Measurements from ENCODE around the gene PRKACB. TPM values are rescaled to one million over a fixed set of nuclear protein-coding genes. Genes with fewer than 3 reads are reported as not detected.

The PRKACB gene
- total RNA-seq, 1 experiment from 2014 or later, result 3.4 TPM

- H3K36me3 Mint-ChIP-seq (ENCODE audit: insufficient read depth, unreplicated experiment), result no peaks in the 10 kb centered on the region
- H3K27ac Mint-ChIP-seq (ENCODE audit: unreplicated experiment), result no peak overlapping the region
- Histone ChIP-seq H3K36me3 (ENCODE audit: control insufficient read depth, insufficient read depth, low read length) (no peaks in the 10 kb centered on the region), H3K4me3 (ENCODE audit: low read depth, low read length) (no peak overlapping the region), H3K9me3 (no peaks in the 10 kb centered on the region), H3K4me1 (no peaks in the 10 kb centered on the region), H3K27me3 (replicated peaks; ENCODE audit: control insufficient read depth, insufficient read depth, low read length) (no peaks in the 10 kb centered on the region)
- no peak for DNase-seq
- no peaks in the 10 kb centered on the region for H3K27me3 Mint-ChIP-seq (ENCODE audit: insufficient read depth, unreplicated experiment)
- H3K4me1 Mint-ChIP-seq (ENCODE audit: low read depth, unreplicated experiment), result no peaks in the 10 kb centered on the region
- no peaks in the 10 kb centered on the region for H3K9me3 Mint-ChIP-seq (ENCODE audit: unreplicated experiment)
- no TSS peak for BruUV-seq (replicated peaks)
- TF ChIP-seq, protein P1, sequence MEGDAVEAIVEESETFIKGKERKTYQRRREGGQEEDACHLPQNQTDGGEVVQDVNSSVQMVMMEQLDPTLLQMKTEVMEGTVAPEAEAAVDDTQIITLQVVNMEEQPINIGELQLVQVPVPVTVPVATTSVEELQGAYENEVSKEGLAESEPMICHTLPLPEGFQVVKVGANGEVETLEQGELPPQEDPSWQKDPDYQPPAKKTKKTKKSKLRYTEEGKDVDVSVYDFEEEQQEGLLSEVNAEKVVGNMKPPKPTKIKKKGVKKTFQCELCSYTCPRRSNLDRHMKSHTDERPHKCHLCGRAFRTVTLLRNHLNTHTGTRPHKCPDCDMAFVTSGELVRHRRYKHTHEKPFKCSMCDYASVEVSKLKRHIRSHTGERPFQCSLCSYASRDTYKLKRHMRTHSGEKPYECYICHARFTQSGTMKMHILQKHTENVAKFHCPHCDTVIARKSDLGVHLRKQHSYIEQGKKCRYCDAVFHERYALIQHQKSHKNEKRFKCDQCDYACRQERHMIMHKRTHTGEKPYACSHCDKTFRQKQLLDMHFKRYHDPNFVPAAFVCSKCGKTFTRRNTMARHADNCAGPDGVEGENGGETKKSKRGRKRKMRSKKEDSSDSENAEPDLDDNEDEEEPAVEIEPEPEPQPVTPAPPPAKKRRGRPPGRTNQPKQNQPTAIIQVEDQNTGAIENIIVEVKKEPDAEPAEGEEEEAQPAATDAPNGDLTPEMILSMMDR (IDR thresholded peaks at IDR 0.05; ENCODE audit: insufficient read depth in 1 of 2, low read depth in 1 of 2, low read length in 1 of 2, severe bottlenecking in 1 of 2, unreplicated experiment in 1 of 2), result no peak
- CTCF ChIA-PET, result no interaction called here
- H3K4me3 Mint-ChIP-seq (ENCODE audit: unreplicated experiment), result no peak overlapping the region
- POLR2A ChIA-PET, result no interaction called here
- intact Hi-C loops (cut with micrococcal nuclease; ENCODE audit: unreplicated experiment), result no loop called here
These were observed 4.7 kb downstream of the PRKACB start for GRCh38 chr1:84148758-84149157.

DNA sequence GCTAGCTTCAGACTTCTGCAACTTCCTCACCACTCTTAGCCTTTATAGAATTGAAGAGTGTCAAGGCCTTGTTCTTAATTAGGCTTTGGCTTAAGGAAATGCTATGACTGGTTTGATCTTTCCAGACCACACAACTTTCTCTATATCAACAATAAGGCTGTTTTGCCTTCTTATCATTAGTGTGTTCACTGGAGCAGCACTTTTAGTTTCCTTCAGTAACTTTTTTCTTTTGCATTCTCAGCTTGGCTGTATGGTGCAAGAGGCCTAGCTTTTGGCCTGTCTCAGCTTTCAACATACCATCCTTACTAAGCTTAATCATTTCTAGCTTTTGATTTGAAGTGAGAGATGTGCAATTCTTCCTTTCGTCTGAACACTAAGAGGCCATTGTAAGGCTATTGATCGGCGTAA, 8.6 kb downstream of the PRKACB start:
- no TSS peak for BruUV-seq (replicated peaks)
- Histone ChIP-seq H3K4me1 (no peaks in the 10 kb centered on the region), H3K4me3 (ENCODE audit: low read depth, low read length) (no peak overlapping the region), H3K27me3 (replicated peaks; ENCODE audit: control insufficient read depth, insufficient read depth, low read length) (no peaks in the 10 kb centered on the region), H3K9me3 (no peaks in the 10 kb centered on the region), H3K36me3 (ENCODE audit: control insufficient read depth, insufficient read depth, low read length) (no peaks in the 10 kb centered on the region)
- no peak overlapping the region for H3K27ac Mint-ChIP-seq (ENCODE audit: unreplicated experiment)
- H3K9me3 Mint-ChIP-seq (ENCODE audit: unreplicated experiment), result no peaks in the 10 kb centered on the region
- no peak for DNase-seq
- intact Hi-C loops (cut with micrococcal nuclease; ENCODE audit: unreplicated experiment), result no loop called here
- H3K4me3 Mint-ChIP-seq (ENCODE audit: unreplicated experiment), result no peak overlapping the region
- POLR2A ChIA-PET, result no interaction called here
- no peaks in the 10 kb centered on the region for H3K27me3 Mint-ChIP-seq (ENCODE audit: insufficient read depth, unreplicated experiment)
- CTCF ChIA-PET, result no interaction called here
- H3K36me3 Mint-ChIP-seq (ENCODE audit: insufficient read depth, unreplicated experiment), result no peaks in the 10 kb centered on the region
- no peaks in the 10 kb centered on the region for H3K4me1 Mint-ChIP-seq (ENCODE audit: low read depth, unreplicated experiment)
- TF ChIP-seq, protein P1 (IDR thresholded peaks at IDR 0.05; ENCODE audit: insufficient read depth in 1 of 2, low read depth in 1 of 2, low read length in 1 of 2, severe bottlenecking in 1 of 2, unreplicated experiment in 1 of 2), result no peak

DNA sequence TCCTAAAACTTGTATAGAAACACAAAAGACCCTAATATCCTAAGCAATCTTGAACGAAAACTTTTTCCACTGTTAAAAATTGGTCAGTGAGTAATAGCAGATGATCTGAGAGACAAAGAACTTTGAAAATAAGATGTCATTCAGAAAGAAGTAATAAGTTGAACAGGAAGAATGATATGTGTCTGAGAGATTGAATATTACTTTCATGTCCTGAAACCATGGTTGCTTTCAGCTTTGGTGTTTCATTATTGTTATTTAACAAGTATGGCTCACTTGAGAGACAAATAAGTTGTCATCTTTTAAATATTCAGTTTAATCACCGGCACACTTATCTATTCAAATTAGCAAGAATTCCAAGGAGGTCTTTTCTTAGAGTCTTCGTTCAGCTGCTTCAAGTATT, 11.4 kb downstream of the PRKACB start:
- Mint-ChIP-seq H3K27ac (ENCODE audit: unreplicated experiment) (no peak overlapping the region), H3K9me3 (ENCODE audit: unreplicated experiment) (no peaks in the 10 kb centered on the region), H3K4me3 (ENCODE audit: unreplicated experiment) (no peak overlapping the region), H3K27me3 (ENCODE audit: insufficient read depth, unreplicated experiment) (no peaks in the 10 kb centered on the region), H3K4me1 (ENCODE audit: low read depth, unreplicated experiment) (no peaks in the 10 kb centered on the region), H3K36me3 (ENCODE audit: insufficient read depth, unreplicated experiment) (no peaks in the 10 kb centered on the region)
- Histone ChIP-seq H3K27me3 (replicated peaks; ENCODE audit: control insufficient read depth, insufficient read depth, low read length) (no peaks in the 10 kb centered on the region), H3K9me3 (no peaks in the 10 kb centered on the region), H3K4me1 (no peaks in the 10 kb centered on the region), H3K4me3 (ENCODE audit: low read depth, low read length) (no peak overlapping the region), H3K36me3 (ENCODE audit: control insufficient read depth, insufficient read depth, low read length) (no peaks in the 10 kb centered on the region)
- no peak for DNase-seq
- intact Hi-C loops (cut with micrococcal nuclease; ENCODE audit: unreplicated experiment), result no loop called here
- ChIA-PET POLR2A (no interaction called here), CTCF (no interaction called here)
- no TSS peak for BruUV-seq (replicated peaks)
- TF ChIP-seq, protein P1 (IDR thresholded peaks at IDR 0.05; ENCODE audit: insufficient read depth in 1 of 2, low read depth in 1 of 2, low read length in 1 of 2, severe bottlenecking in 1 of 2, unreplicated experiment in 1 of 2), result no peak
